ENCODE results near the gene GYS1. TPM values are rescaled to one million over a fixed set of nuclear protein-coding genes. Genes with fewer than 3 reads are reported as not detected.
"Not testable (repeated sequence)": the region's sequence is repeated elsewhere in the genome, so short reads cannot be mapped to it uniquely, and the experiment has no call there.

The GYS1 gene
- total and polyA plus RNA-seq, 2 of the 8 experiments (the other 6 are each of a cell fraction or from before 2014, with no cell fraction given): 30.0 to 38.7 TPM

DNA sequence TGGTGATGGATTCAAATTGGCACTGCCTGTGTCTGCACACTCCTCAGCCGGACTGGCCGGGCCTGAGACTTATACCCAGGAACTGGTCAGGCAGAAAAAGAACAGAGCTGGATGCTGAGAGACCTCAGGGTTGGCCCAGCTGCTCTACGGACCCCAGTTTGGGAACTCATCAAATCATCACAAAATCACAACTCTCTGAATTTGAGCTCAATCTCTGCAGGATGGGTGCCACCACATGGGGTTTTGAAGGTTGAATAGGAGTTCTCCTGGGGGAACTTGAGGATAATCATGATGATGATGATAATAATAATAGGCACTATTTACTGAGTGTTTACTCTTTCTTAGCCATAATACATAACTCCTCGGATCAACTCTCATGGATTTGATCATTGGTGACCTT is 49.6 kb upstream of the GYS1 start:
- not testable (repeated sequence) for H3K4me2 ChIP-seq (ENCODE audit: insufficient read depth in 1 of 2, low read depth in 2 of 2, low read length in 2 of 2)

More for the DNA sequence above, 49.6 kb upstream of the GYS1 start:
- ChIA-PET CTCF (ENCODE audit: partially characterized antibody) (interaction anchor here (0.6 kb wide), 1 partner anchor 198 kb away, joined by 4 read pairs; no protein-coding TSS in a partner anchor), POLR2A (ENCODE audit: partially characterized antibody) (interaction anchor here (1.1 kb wide), 1 partner anchor 11 kb away, joined by 3 read pairs; no protein-coding TSS in a partner anchor)
- H3K36me3 ChIP-seq (ENCODE audit: control insufficient read depth in 2 of 4, insufficient read depth in 4 of 4, low read length in 3 of 4); H3K27me3 ChIP-seq (replicated peaks in 1 of 4; ENCODE audit: control insufficient read depth in 3 of 4, extremely low read depth in 1 of 4, insufficient read depth in 3 of 4, low read length in 3 of 4); H4K20me1 ChIP-seq (replicated peaks in 1 of 2; ENCODE audit: control insufficient read depth in 1 of 2, insufficient read depth in 2 of 2, low read length in 2 of 2); H2AK5ac ChIP-seq (ENCODE audit: low read depth, low read length); H3K27ac ChIP-seq (ENCODE audit: low read depth, low read length); H3K4me1 ChIP-seq (replicated peaks in 1 of 4; ENCODE audit: control insufficient read depth in 3 of 4, insufficient read depth in 4 of 4, low read length in 3 of 4); H4K8ac ChIP-seq (ENCODE audit: extremely low read depth, insufficient read depth, low read length); H4K91ac ChIP-seq (replicated peaks; ENCODE audit: insufficient read length, low read length); H2BK15ac ChIP-seq (ENCODE audit: low read length); H3K79me1 ChIP-seq (ENCODE audit: low read depth, low read length); FAIRE-seq; H2BK5ac ChIP-seq (ENCODE audit: low read depth, low read length); H2BK12ac ChIP-seq (ENCODE audit: low read depth, low read length); H3K14ac ChIP-seq (ENCODE audit: insufficient read length); H3K9ac ChIP-seq (replicated peaks in 1 of 4; ENCODE audit: extremely low read depth in 1 of 4, low read depth in 3 of 4, low read length in 3 of 4); H3K4ac ChIP-seq (replicated peaks; ENCODE audit: insufficient read length, low read depth, low read length); H3K56ac ChIP-seq (replicated peaks; ENCODE audit: insufficient read length, low read depth, low read length); H3K23ac ChIP-seq (ENCODE audit: insufficient read length); H2AFZ ChIP-seq (ENCODE audit: low read length); H2BK20ac ChIP-seq (ENCODE audit: low read length); DNase-seq (ENCODE audit: low read depth in 1 of 2, low spot score in 2 of 2); H4K5ac ChIP-seq (ENCODE audit: insufficient read length, low read depth, low read length); H3K23me2 ChIP-seq (ENCODE audit: low read depth, low read length); H2BK120ac ChIP-seq (replicated peaks; ENCODE audit: low read depth, low read length); H3K9me3 ChIP-seq (ENCODE audit: insufficient read depth in 2 of 2, low read depth in 1 of 2, low read length in 1 of 2); H3K79me2 ChIP-seq (ENCODE audit: control insufficient read depth in 1 of 2, insufficient read depth in 2 of 2, low read length in 2 of 2); H3K18ac ChIP-seq (ENCODE audit: extremely low read depth, low read length); H3K4me3 ChIP-seq (ENCODE audit: extremely low read depth in 1 of 4, insufficient read depth in 2 of 4, low read depth in 3 of 4, low read length in 4 of 4): not testable (repeated sequence)
- WGBS, 2 experiments (ENCODE audit: extremely low coverage in 1 of 2, insufficient coverage in 1 of 2, insufficient read length in 1 of 2, insufficient replicate concordance in 2 of 2, low coverage in 1 of 2, low lambda C conversion rate in 2 of 2, missing lambda C conversion rate in 1 of 2): 76% methylated on average over 1 of the region's 4 CpGs; no CpG with 5 or more reads in 1 of the 2 experiments

All from H1 (cell line).